Nephron (organoid): ENCODE results near the gene PYURF.

Experiments
- H3K27ac Mint-ChIP-seq, 3 experiments: 2 replicates each; pipeline ENCODE4 v1.8.0; 2020; ENCODE audit warnings: mixed read lengths in 3 of 3, mild to moderate bottlenecking in 2 of 3, moderate library complexity in 1 of 3
- H3K27me3 Mint-ChIP-seq: 2 replicates; pipeline ENCODE4 v1.8.0; 2021; ENCODE audit warnings: low read depth, mild to moderate bottlenecking, moderate library complexity, mixed read lengths
- H3K36me3 Mint-ChIP-seq: 2 replicates; pipeline ENCODE4 v1.8.0; 2020; ENCODE audit warnings: low read depth, mixed read lengths
- H3K4me1 Mint-ChIP-seq: 2 replicates; pipeline ENCODE4 v1.8.0; 2020; ENCODE audit warnings: mixed read lengths
- H3K4me3 Mint-ChIP-seq, 3 experiments: 2 replicates each; pipeline ENCODE4 v1.8.0; 2020; ENCODE audit warnings: mild to moderate bottlenecking in 3 of 3, mixed read lengths in 3 of 3, moderate library complexity in 2 of 3
- H3K9me3 Mint-ChIP-seq: 2 replicates; pipeline ENCODE4 v1.8.0; 2020; ENCODE audit warnings: mixed read lengths
- TF ChIP-seq, protein P1 (sequence below), 3 experiments: fragments of 200-600 bp; sonication (generic); IDR thresholded peaks; one replicate each; pipeline ENCODE4 v1.5.0; 2021; ENCODE audit warnings: antibody characterized with exemption in 3 of 3; ENCODE audit not compliant: unreplicated experiment in 3 of 3

Gene PYURF

GRCh38 chr4:88528861-88529260, 5.3 kb upstream of the PYURF start:
- Mint-ChIP-seq H3K36me3 (no peaks in the 10 kb centered on the region), H3K9me3 (no peaks in the 10 kb centered on the region), H3K4me3 (no peak overlapping the region), H3K27me3 (peaks cover 5% of the 10 kb centered on the region), H3K27ac (no peak overlapping the region), H3K4me1 (peaks cover 14% of the 10 kb centered on the region)
- TF ChIP-seq, protein P1, sequence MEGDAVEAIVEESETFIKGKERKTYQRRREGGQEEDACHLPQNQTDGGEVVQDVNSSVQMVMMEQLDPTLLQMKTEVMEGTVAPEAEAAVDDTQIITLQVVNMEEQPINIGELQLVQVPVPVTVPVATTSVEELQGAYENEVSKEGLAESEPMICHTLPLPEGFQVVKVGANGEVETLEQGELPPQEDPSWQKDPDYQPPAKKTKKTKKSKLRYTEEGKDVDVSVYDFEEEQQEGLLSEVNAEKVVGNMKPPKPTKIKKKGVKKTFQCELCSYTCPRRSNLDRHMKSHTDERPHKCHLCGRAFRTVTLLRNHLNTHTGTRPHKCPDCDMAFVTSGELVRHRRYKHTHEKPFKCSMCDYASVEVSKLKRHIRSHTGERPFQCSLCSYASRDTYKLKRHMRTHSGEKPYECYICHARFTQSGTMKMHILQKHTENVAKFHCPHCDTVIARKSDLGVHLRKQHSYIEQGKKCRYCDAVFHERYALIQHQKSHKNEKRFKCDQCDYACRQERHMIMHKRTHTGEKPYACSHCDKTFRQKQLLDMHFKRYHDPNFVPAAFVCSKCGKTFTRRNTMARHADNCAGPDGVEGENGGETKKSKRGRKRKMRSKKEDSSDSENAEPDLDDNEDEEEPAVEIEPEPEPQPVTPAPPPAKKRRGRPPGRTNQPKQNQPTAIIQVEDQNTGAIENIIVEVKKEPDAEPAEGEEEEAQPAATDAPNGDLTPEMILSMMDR (IDR thresholded peaks at IDR 0.05; ENCODE audit: unreplicated experiment in 3 of 3) = peak in 2 of 3 experiments; percentile 11 to 45

DNA sequence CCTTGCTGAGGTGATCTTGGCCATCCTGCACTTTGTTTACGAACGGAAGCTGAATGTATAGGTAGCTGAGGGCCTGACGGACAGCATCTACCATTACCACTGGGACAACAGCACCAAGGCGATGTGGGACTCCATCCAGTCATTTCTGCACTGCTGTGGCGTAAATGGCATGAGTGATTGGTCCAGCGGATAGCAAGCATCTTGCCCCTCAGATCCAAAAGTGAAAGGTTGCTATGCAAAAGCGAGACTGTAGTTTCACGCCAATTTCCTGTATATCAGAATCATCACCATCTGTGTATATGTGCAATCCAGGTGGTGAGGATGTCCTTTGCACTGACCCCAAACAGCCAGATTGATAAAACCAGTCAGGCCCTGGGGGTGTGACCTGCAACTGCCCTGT, 4.2 kb upstream of the PYURF start:
- no peaks in the 10 kb centered on the region for H3K9me3 Mint-ChIP-seq
- peak overlapping the region in 1 of 3 experiments; percentile 7 for H3K4me3 Mint-ChIP-seq
- no peaks in the 10 kb centered on the region for H3K36me3 Mint-ChIP-seq
- peaks cover under 1% of the 10 kb centered on the region for H3K27me3 Mint-ChIP-seq
- peak overlapping the region in 1 of 3 experiments; percentile 4 for H3K27ac Mint-ChIP-seq
- TF ChIP-seq, protein P1 (IDR thresholded peaks at IDR 0.05; ENCODE audit: unreplicated experiment in 3 of 3) = no peak
- peaks cover 11% of the 10 kb centered on the region for H3K4me1 Mint-ChIP-seq

- H3K36me3 Mint-ChIP-seq = peaks cover 4% of the 10 kb centered on the region
Observed at GRCh38 chr4:88526221-88526815, 2.7 kb upstream of the PYURF start.

DNA sequence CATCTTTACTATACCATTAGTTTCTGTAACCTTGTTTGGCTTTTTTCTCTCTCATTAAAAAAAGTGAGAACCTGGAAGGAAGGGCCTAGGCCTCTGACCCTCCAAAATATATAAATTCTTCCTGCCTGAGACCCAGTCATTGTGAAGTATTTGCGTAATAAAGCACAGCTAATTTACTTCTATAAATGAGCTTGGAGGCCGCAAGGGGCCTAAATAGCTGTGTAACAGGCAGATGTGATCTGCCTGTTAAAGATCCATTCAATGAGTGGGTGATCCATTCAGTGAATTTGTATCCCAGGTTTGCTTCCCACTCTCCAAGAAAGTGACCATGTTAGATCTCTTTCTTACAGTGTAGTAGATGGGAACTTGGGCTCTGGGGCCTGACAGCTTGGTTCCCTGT, 595 bp upstream of the PYURF start:
- peaks cover 27% of the 10 kb centered on the region for H3K4me1 Mint-ChIP-seq
- H3K27me3 Mint-ChIP-seq = no peaks in the 10 kb centered on the region
- H3K36me3 Mint-ChIP-seq = peaks cover 12% of the 10 kb centered on the region
- H3K27ac Mint-ChIP-seq = peak overlapping the region; percentile 95 to 98 (median 96)
- no peaks in the 10 kb centered on the region for H3K9me3 Mint-ChIP-seq
- peak overlapping the region; percentile 97 to 100 (median 98) for H3K4me3 Mint-ChIP-seq
- TF ChIP-seq, protein P1 (IDR thresholded peaks at IDR 0.05; ENCODE audit: unreplicated experiment in 3 of 3) = no peak

More at GRCh38 chr4:88526221-88526815, 2.7 kb upstream of the PYURF start:
- TF ChIP-seq, protein P1 (IDR thresholded peaks at IDR 0.05; ENCODE audit: unreplicated experiment in 3 of 3) = peak; percentile 24 to 39 (median 29)
- peak overlapping the region in 1 of 3 experiments; percentile 73 for H3K27ac Mint-ChIP-seq
- no peaks in the 10 kb centered on the region for H3K27me3 Mint-ChIP-seq
- peak overlapping the region; percentile 59 to 80 (median 66) for H3K4me3 Mint-ChIP-seq
- H3K9me3 Mint-ChIP-seq = no peaks in the 10 kb centered on the region
- H3K4me1 Mint-ChIP-seq = peaks cover 23% of the 10 kb centered on the region

- Mint-ChIP-seq H3K27ac (peak overlapping the region; percentile 95 to 100 (median 98)), H3K9me3 (no peaks in the 10 kb centered on the region), H3K4me1 (peaks cover 27% of the 10 kb centered on the region), H3K36me3 (peaks cover 12% of the 10 kb centered on the region), H3K4me3 (peak overlapping the region; percentile 97 to 100 (median 98)), H3K27me3 (no peaks in the 10 kb centered on the region)
- TF ChIP-seq, protein P1 (IDR thresholded peaks at IDR 0.05; ENCODE audit: unreplicated experiment in 3 of 3) = no peak
Observed at GRCh38 chr4:88522702-88523324, 763 bp downstream of the PYURF start.
